Sciatic nerve (tissue), 2 donors: ENCODE measurements around the gene S100Z. TPM values are rescaled to one million over a fixed set of nuclear protein-coding genes. Genes with fewer than 3 reads are reported as not detected.
"Not testable (repeated sequence)": the region's sequence is repeated elsewhere in the genome, so short reads cannot be mapped to it uniquely, and the experiment has no call there.

Experiments
- ATAC-seq: fragments of 200-7000 bp; cut with Tn5 transposase; one replicate; pipeline ENCODE4 v1.9.1; 2020; ENCODE audit warnings: mild to moderate bottlenecking, moderate library complexity
- DNase-seq: peaks from one replicate; pipeline ENCODE4 v3.0.0-alpha.2; 2020; ENCODE audit warnings: low spot score
- intact Hi-C: fragments of 100-400 bp; cut with DNase I; formaldehyde crosslinking; loops from one replicate; pipeline ENCODE4 v1.14.2; 2022
- total RNA-seq: library from RNA; stranded (reverse); fragmentation: NEBNext Ultra II Directional; extraction: Animal tissue kit (Norgen Biotek cat#: 25700); gene quantifications from one replicate; pipeline ENCODE4 v1.2.1, GENCODE V29; 2021
- donor health status: DM: no; HTN: no; CAD: no.
- donor health status: DM: no; HTN: no; CAD: no.

Gene S100Z
- total RNA-seq, 1 donor from 2014 or later, result 0.36 TPM

DNA sequence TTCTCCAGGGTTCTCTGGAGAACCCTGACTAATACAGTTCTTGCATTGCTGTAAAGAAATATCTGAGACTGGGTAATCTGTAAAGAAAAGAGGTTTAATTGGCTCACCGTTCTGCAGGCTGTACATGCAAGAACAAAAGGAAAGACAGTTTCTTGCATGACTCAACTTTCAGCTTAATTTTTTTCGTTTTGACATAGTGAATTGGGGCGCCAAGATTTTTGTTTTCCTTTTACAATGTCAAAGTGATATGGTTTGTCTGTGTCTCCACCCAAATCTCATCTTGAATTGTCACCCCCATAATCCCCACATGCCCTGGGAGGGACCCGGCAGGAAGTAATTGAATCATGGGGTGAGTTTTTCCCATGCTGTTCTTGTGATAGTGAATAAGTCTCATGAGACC lies 91.2 kb downstream of the S100Z start:
- no peak for DNase-seq
- no peak for ATAC-seq
- intact Hi-C loops, result no loop called here

DNA sequence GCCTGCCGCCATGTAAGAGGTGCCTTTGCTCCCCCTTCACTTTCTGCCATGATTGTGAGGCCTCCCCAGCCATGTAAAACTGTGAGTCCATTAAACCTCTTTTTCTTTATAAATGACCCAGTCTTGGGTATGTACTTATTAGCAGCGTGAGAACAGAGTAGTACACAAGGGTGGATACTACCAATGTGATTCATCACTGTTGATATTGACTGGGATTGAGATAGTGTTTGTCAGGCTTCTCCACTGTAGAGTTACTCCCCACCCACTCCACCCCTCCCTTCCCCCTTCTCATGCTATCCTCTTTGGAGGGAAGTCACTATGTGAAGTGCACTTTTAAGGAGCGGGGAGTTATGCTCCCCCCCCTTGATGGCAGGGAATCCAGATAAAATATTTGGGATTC lies 91.6 kb downstream of the S100Z start:
- ATAC-seq (no peak), DNase-seq (no peak)
- intact Hi-C loops, result no loop called here

DNA sequence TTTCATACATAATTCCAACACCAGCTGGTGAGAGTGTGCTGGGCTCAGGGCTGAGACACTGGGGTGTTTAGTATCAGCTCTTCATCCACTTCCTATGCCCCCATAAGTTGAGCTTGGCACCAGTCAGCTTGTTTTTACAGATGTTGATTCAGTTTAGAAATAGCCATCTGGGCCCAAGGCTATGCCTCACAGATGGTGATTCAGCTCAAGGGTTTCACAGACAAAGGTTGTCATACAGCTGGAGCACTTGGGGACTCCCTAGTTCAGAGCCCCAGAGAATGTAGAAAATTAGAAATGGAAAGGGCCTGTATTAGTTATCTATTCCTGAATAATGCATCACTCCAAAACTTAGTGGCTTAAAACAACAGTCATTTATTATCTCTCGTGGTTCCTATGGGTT lies 92.8 kb downstream of the S100Z start:
- intact Hi-C loops, result no loop called here
- ATAC-seq (peak; percentile 42), DNase-seq (no peak)

DNA sequence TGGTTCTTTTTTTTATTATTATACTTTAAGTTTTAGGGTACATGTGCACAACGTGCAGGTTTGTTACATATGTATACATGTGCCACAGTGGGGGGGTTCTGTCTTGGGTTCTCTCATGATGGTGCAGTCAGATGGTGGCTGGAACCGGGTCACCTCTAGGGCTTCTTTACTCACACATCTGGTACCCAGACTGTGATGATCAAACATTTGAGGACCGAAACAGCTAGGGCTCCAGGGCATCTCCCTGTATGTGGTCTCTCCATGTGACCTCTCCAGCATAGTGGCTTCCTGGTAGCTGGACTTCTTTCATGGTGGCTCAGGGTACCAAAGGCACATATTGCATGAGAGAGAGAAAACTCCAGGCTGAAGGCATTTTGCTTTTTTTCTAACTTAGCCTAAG lies 93.2 kb downstream of the S100Z start:
- intact Hi-C loops, result no loop called here
- DNase-seq, result no peak
- ATAC-seq, result no peak

DNA sequence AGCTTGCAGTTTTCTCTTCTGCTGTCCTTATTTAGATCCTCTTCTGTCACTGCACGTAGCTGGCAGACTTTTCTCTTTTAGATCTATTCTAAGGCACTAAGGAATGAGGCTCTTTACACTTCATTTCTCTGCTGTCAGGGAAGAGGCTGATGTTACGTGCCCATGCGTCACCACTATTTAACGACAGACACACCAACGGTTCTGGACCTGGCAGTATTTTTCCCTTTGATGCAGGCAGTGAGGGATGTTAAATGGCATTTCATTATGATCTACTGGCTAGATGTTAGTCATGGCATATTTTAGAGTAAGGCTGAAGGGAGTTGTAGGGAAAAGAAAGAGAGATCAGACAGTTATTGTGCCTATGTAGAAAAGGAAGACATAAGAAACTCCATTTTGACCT lies 94.8 kb downstream of the S100Z start:
- no peak for ATAC-seq
- intact Hi-C loops, result no loop called here

DNA sequence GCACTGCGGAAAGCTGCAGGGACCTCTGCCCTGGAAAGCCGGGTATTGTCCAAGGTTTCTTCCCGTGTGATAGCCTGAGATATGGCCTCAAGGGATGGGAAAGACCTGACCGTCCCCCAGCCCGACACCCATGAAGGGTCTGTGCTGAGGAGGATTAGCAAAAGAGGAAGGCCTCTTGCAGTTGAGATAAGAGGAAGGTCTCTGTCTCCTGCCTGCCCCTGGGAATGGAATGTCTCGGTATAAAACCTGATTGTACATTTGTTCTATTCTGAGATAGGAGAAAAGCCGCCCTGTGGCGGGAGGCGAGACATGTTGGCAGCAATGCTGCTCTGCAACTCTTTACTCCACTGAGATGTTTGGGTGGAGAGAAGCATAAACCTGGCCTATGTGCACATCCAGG lies 95.4 kb downstream of the S100Z start:
- intact Hi-C loops, ATAC-seq, DNase-seq: not testable (repeated sequence)

More for the DNA sequence above, 94.8 kb downstream of the S100Z start:
- no peak for DNase-seq

DNA sequence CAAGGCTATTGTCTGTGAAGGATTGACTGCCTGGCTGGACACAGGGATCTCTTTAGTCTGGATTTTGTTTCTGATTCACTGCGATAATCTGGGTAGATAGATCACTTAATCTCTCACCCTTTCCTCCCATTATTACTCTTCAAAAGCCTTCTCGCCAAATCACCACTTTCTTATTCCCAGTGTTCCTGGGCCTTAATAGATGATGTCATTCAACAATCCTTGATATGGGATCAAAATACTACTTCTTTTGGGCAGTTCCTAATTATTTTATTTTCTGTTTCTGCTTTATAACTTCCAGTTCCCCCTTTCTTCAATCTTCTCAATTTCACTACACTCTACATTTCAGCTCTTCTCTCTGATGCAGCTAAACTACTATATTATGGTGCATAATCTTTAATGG lies 96.3 kb downstream of the S100Z start:
- DNase-seq (no peak), ATAC-seq (no peak)
- intact Hi-C loops, result no loop called here

DNA sequence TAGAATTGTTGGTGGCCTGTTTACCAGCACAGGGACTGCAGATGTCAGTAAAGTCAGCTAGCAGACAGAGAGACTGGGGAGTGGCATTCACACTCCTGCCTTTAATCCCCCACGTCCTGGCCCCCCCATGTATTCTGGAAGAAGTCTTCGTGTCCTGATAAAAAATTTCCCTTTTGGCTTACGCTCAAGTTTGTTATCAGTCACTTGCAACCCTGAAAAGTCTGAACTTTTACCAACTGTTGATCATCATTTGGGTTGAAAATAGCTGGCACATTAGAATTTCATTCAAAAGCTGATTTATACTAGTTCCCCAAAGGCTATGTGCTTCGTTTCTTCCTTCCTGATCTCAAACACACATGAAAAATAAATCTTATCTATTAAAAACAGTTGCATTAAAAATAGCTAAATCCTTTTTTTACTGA lies 97.3 kb downstream of the S100Z start:
- intact Hi-C loops, result no loop called here
- no peak for ATAC-seq
- DNase-seq, result no peak

DNA sequence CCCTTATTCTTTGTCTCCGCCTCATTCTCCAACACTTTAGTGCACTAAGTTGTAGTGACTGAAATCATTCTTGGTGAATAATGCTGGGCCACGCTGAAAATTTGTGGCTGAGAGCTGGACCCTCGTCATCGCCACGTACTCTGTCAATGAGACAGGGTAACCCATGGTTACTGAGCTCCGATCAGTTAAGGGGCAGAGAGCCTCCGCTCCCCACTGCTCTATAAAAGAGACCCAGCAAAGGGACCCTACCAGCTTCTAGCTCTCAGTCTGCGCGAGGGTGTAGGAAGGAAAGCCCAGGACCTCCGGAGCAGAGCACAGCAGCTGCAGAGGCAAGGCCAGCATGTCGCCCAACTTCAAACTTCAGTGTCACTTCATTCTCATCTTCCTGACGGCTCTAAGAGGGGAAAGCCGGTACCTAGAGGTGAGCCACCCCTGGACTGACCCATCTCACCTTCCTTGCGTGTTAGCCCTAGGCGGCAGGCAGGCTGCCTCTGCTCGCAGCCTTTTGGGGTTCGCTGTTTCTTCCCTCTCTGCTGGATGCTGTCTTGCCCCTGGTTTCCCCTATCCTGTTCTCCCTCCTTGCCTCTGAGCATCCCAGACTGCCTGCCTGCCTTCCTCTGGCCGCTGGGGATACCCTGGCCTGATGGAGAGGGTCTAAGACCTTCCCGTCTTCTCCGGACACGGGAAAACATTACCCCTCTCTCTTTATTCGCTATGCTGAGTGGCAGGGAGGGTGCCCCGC lies 103.2 kb downstream of the S100Z start, which contains the start of gene CRHBP:
TSS of gene CRHBP (plus strand) at position 251 of the 742 bp plus-strand sequence. CDS start at position 341, 90 bp downstream.
- DNase-seq (no peak), ATAC-seq (no peak)
- intact Hi-C loops, result no loop called here

DNA sequence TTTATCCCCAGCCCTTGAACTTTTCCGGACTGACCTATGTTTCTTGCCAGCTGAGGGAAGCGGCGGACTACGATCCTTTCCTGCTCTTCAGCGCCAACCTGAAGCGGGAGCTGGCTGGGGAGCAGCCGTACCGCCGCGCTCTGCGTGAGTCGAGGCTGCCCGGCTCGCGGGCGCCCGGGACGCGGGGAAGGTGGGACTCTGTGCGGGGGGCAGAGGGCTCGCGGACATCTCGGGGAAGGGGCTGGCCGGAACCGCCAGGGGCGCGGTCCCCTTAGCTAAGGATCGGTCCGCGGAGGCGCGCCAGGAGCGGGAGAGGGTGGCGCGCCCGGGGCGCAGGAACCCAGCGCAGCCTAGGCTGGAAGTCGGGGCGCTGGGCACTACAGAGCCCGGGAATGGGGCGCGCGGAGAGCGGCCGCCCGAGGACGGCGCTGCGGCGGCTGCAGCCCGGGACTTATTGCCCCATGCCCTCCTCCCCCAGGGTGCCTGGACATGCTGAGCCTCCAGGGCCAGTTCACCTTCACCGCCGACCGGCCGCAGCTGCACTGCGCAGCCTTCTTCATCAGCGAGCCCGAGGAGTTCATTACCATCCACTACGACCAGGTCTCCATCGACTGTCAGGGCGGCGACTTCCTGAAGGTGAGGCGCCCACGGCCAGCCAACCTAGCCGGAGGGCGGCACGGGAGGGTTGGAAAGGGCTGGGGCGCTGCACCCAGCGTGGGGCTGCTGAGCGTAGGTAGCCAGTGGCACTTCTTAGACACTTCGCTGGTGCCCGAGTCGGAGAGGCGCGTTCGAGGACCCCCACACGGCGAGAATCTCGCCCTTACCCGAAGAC lies 104.0 kb downstream of the S100Z start:
- intact Hi-C loops, result no loop called here
- ATAC-seq, result peak; percentile 26
- no peak for DNase-seq

DNA sequence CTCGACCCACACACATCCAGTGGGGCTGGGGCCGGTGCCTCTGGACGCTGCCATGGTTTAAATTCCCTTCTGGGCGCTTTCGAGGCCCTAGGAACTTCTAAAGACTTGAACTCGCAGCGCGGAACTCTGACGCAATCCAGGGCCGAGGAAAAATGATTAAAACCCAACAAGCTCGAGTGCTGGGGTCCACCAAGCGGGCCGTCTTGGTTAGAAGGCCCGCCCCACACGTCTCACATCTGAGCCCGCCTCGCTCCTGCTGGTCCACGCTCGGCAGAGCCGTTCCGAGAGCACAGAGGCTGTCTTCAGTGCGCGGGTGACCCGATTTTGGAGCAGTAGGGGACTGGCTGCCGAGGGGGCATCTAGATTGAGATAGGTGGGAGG lies 104.6 kb downstream of the S100Z start:
- peak; percentile 17 for ATAC-seq
- no peak for DNase-seq
- intact Hi-C loops, result no loop called here

DNA sequence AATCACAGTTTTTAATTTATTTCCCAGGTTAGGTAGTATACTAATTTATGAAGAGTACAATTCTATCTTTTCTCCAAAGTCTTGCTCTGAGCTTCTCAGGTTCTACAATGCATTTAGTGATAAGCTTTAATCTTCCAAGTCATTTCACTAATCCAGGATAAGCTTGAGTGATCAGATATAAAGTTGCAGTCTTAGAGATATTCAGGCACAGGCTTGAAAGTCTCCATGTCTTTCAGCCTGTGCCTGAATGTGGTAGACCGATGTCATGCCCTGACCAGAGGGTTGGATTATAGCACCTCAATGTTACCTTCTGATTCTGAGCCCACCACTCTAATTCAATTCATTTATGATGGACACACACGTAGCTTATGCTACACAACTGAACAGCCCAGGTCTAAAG lies 106.2 kb downstream of the S100Z start:
- intact Hi-C loops, result no loop called here

DNA sequence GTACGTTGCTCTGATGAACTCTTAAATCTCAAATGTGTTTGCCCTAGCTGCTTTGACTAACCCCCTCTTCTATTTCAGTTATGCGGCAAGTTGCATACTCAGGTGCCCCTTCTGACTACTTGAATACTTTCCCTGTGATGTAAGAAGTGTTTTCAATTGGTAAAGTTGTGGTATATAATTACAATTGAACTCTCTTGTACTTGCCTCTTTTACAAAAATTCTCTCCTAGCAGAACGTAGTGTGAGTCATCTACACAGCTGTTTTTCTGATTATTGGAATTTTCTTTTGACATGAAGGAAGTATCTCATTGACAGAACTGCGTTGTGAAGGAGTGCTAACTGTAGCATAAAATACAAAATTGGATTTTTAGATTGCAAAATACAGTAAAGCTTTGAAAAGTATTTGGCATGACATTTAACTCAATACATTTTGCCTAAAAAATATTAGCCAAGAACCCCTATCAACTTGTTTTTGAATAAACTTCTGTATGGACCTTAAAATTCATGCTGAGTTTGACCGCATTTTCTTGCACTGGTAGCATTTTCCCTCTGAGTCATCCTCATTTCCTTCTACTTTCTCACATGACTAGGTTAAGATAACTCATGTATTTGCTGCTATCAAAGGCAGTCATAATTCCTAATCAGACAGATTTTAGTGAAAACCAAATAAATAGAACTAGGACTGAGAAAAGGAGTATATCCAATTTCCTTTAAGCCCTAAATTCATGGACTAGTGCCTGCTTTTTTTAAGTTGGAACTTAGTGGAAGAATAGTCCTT lies 109.4 kb downstream of the S100Z start:
- intact Hi-C loops, result no loop called here
- ATAC-seq (no peak), DNase-seq (no peak)

More for the DNA sequence above, 106.2 kb downstream of the S100Z start:
- DNase-seq (no peak), ATAC-seq (no peak)

DNA sequence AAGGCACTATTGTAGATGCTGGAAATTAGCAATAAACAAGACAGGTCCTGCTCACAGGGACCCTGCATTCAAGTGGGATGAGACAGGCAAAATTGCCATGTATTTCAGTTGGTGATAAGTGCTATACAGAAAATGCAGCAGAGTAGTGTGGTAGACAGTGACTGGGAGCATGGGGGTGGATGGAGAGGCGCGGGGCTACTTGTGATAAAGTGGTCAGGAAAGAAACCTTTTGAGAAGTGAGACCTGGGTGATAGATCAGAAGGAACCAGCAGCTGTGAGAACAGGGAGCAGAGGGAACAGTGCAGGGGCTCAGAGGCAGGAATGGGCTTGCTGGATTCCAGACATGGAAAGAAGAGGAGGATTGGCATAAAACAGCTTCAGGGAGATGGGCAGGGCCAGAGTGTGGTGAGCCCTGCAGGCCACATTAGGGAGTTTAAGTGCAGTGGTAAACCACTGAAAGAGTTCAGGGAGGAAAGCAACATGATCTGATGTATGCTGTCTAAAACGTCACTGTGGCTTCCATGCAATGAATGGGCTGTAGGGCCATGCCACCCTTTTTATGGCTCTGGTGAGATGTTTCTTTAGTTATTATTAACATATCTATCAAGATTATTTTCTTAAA lies 110.3 kb downstream of the S100Z start:
- no peak for DNase-seq
- intact Hi-C loops, result no loop called here
- no peak for ATAC-seq

DNA sequence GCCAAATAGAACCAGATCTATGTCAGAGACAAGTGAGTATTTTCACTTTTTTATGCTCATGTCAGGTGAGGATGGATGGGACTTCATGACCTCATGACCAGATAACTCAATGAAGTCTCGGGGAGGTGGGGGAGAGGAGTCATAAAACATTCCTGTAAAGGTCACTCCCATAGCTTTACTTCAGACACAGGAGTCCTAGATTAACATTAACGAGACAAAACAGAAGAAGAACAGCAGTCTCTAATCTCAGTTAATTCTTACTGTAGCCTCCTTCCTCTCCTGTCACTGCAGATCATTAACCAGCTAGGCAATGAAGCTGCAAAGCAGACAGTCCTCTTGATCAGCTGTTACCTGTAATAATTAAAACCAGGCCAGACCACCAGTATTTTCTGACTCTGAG lies 114.2 kb downstream of the S100Z start:
- DNase-seq, result no peak
- intact Hi-C loops, result no loop called here
- no peak for ATAC-seq
